ENCODE data around the gene OR52J3.

OR52J3 gene

GRCh38 chr11:5096011-5096410, 49.7 kb downstream of the OR52J3 start:
- no peak for DNase-seq (ENCODE audit: low read depth)

Data from amniotic epithelial cell (primary cell).